SK-N-SH treated with all-trans-retinoic acid at 6 μM for 48 hours (cell line): ENCODE measurements around the gene S100P.

ENCODE experiments used
- ESRRG ChIP-seq: fragments of 250-450 bp; sonication (Bioruptor Pico); IDR thresholded peaks from 2 replicates; pipeline ENCODE4 v1.6.1; 2021; ENCODE audit warnings: mild to moderate bottlenecking
- GLIS3 ChIP-seq: fragments of 250-450 bp; sonication (Bioruptor Pico); IDR thresholded peaks from 2 replicates; pipeline ENCODE4 v1.5.0; 2020; ENCODE audit warnings: mild to moderate bottlenecking, moderate library complexity
- PPARA ChIP-seq: fragments of 250-450 bp; sonication (Bioruptor Pico); IDR thresholded peaks from 2 replicates; pipeline ENCODE4 v1.5.0; 2020; ENCODE audit warnings: mild to moderate bottlenecking, borderline replicate concordance
- RARB ChIP-seq: fragments of 250-450 bp; sonication (Bioruptor Pico); IDR thresholded peaks from 2 replicates; pipeline ENCODE4 v1.8.0; 2021; ENCODE audit warnings: mild to moderate bottlenecking, moderate library complexity
- TCF4 ChIP-seq: fragments of 250-450 bp; sonication (Bioruptor Pico); IDR thresholded peaks from 2 replicates; pipeline ENCODE4 v1.8.0; 2021; ENCODE audit warnings: mild to moderate bottlenecking, moderate library complexity, borderline replicate concordance
- ZFP3 ChIP-seq: fragments of 250-450 bp; sonication (Bioruptor Pico); IDR thresholded peaks from 2 replicates; pipeline ENCODE4 v1.5.0; 2020; ENCODE audit warnings: mild to moderate bottlenecking, moderate library complexity
- ZFP30 ChIP-seq: fragments of 450-650 bp; formaldehyde crosslinking; IDR thresholded peaks from 2 replicates; pipeline ENCODE4 v1.5.0; 2022; ENCODE audit warnings: mild to moderate bottlenecking, moderate library complexity
- ZNF565 ChIP-seq: fragments of 450-650 bp; formaldehyde crosslinking; conservative IDR thresholded peaks from 2 replicates; pipeline ENCODE4 v1.5.0; 2020; ENCODE audit warnings: low read depth, mild to moderate bottlenecking, moderate library complexity

DNA sequence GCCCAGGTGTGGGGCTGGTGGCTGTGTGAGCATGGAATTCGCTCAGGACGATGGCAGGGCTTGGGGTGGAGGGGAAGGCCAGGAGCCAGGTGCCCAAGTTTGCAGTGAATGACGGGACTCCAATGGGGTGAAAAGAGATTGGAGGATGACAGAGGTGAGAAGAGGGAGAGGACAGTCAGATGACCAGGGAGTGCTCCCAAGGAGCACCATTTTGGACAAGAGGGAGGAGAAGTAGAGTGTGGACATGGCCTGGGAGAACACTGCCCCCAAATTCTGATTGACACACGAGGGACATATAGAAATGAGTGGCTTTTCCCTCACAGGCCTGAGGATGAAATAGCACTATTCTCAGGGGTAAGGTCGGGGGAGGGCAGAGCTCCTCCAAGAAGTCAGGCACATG lies 46.5 kb upstream of the S100P start:
- TF ChIP-seq GLIS3 (no peak), ZFP30 (CRISPR knock-in tag) (no peak), ZNF565 (no peak), RARB (CRISPR knock-in tag) (no peak), PPARA (CRISPR knock-in tag) (no peak), ESRRG (no peak), TCF4 (CRISPR knock-in tag) (no peak), ZFP3 (CRISPR knock-in tag) (no peak)
